ENCODE measurements around the gene GRIK3. TPM values are rescaled to one million over a fixed set of nuclear protein-coding genes. Genes with fewer than 3 reads are reported as not detected.

The GRIK3 gene
- total and polyA plus RNA-seq, 2 donors (not counting 1 experiment from before 2014, with no cell fraction given), result not detected

DNA sequence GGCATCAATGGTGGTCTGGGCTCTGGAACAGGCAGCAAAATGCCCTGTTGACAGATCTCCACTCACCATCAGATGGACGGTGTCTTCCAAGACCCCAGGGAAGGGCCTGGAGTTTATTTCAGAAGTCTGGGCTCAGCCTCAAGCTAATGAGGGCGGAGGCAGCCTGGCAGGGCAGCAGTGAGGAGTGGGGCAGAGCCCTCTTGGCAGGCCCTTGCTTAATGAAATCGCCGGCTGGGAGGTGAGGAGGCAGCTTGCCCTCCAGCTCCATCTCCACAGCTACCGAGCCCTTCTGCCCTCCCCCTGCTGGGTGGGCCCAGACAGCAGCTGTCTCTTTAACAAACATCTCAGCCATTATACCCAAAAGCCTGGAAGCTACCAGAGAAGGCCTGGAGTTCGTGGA, 22.0 kb upstream of the GRIK3 start:
- DNase-seq (ENCODE audit: low read depth in 2 of 2), result no peak
- Histone ChIP-seq H3K79me2 (ENCODE audit: control insufficient read depth, insufficient read depth, low read length) (no peaks in the 10 kb centered on the region), H3K4me2 (ENCODE audit: extremely low read depth, insufficient read depth, low read length) (no peak overlapping the region), H3K27ac (ENCODE audit: insufficient read depth, low read length) (no peak overlapping the region), H3K27me3 (ENCODE audit: control insufficient read depth, insufficient read depth, low read length) (no peaks in the 10 kb centered on the region), H3K4me3 (replicated peaks in 1 of 4; ENCODE audit: control extremely low read depth in 1 of 4, insufficient read depth in 1 of 4, low read depth in 3 of 4, low read length in 4 of 4) (no peak overlapping the region), H2AFZ (ENCODE audit: low read length) (no peak overlapping the region), H3K36me3 (ENCODE audit: control insufficient read depth, insufficient read depth, low read length) (no peaks in the 10 kb centered on the region), H3K4me1 (ENCODE audit: control insufficient read depth, extremely low read depth, insufficient read depth, low read length) (no peaks in the 10 kb centered on the region), H3K9me3 (ENCODE audit: control insufficient read depth, insufficient read depth, low read depth, low read length) (no peaks in the 10 kb centered on the region), H4K20me1 (ENCODE audit: control insufficient read depth, extremely low read depth, insufficient read depth, low read length) (no peaks in the 10 kb centered on the region), H3K9ac (ENCODE audit: insufficient read depth, low read length) (no peak overlapping the region)
- no peak for TF ChIP-seq EZH2 (IDR thresholded peaks at IDR 0.05; ENCODE audit: low read length, missing control alignments)
- TF ChIP-seq, protein P1, sequence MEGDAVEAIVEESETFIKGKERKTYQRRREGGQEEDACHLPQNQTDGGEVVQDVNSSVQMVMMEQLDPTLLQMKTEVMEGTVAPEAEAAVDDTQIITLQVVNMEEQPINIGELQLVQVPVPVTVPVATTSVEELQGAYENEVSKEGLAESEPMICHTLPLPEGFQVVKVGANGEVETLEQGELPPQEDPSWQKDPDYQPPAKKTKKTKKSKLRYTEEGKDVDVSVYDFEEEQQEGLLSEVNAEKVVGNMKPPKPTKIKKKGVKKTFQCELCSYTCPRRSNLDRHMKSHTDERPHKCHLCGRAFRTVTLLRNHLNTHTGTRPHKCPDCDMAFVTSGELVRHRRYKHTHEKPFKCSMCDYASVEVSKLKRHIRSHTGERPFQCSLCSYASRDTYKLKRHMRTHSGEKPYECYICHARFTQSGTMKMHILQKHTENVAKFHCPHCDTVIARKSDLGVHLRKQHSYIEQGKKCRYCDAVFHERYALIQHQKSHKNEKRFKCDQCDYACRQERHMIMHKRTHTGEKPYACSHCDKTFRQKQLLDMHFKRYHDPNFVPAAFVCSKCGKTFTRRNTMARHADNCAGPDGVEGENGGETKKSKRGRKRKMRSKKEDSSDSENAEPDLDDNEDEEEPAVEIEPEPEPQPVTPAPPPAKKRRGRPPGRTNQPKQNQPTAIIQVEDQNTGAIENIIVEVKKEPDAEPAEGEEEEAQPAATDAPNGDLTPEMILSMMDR (conservative IDR thresholded peaks at IDR 0.05 in 1 of 2, IDR thresholded peaks at IDR 0.05 in 1 of 2; ENCODE audit: low read depth in 1 of 2, low read length in 2 of 2), result no peak

DNA sequence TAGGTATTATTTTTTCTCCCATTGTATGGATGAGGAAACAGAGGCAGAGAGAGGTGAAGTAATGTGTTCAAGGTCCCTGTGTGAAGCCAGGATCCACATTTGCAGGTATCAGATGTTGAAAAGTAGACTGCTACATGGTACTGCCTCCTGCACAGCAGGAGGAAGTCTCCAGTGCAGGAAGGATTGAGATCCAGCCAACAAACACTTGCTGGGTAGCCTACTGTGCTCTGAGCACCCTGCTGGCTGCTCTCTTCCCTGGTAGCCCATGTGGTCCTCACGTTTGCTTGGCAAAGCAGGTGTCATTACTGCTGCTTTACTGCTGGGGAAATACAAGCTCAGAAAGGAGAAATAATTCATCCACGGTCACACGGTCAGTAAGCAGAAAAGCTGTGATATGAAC, 21.3 kb upstream of the GRIK3 start:
- H3K4me1 ChIP-seq (ENCODE audit: control insufficient read depth, extremely low read depth, insufficient read depth, low read length), result no peaks in the 10 kb centered on the region
- H3K79me2 ChIP-seq (ENCODE audit: control insufficient read depth, insufficient read depth, low read length), result no peaks in the 10 kb centered on the region
- H2AFZ ChIP-seq (ENCODE audit: low read length), result no peak overlapping the region
- no peaks in the 10 kb centered on the region for H3K9me3 ChIP-seq (ENCODE audit: control insufficient read depth, insufficient read depth, low read depth, low read length)
- DNase-seq (ENCODE audit: low read depth in 2 of 2), result no peak
- no peak overlapping the region for H3K27ac ChIP-seq (ENCODE audit: insufficient read depth, low read length)
- no peaks in the 10 kb centered on the region for H3K36me3 ChIP-seq (ENCODE audit: control insufficient read depth, insufficient read depth, low read length)
- no peak overlapping the region for H3K4me3 ChIP-seq (replicated peaks in 1 of 4; ENCODE audit: control extremely low read depth in 1 of 4, insufficient read depth in 1 of 4, low read depth in 3 of 4, low read length in 4 of 4)
- no peaks in the 10 kb centered on the region for H4K20me1 ChIP-seq (ENCODE audit: control insufficient read depth, extremely low read depth, insufficient read depth, low read length)
- no peaks in the 10 kb centered on the region for H3K27me3 ChIP-seq (ENCODE audit: control insufficient read depth, insufficient read depth, low read length)
- TF ChIP-seq EZH2 (IDR thresholded peaks at IDR 0.05; ENCODE audit: low read length, missing control alignments), result no peak
- TF ChIP-seq, protein P1 (conservative IDR thresholded peaks at IDR 0.05 in 1 of 2, IDR thresholded peaks at IDR 0.05 in 1 of 2; ENCODE audit: low read depth in 1 of 2, low read length in 2 of 2), result no peak
- H3K4me2 ChIP-seq (ENCODE audit: extremely low read depth, insufficient read depth, low read length), result no peak overlapping the region
- H3K9ac ChIP-seq (ENCODE audit: insufficient read depth, low read length), result no peak overlapping the region

DNA sequence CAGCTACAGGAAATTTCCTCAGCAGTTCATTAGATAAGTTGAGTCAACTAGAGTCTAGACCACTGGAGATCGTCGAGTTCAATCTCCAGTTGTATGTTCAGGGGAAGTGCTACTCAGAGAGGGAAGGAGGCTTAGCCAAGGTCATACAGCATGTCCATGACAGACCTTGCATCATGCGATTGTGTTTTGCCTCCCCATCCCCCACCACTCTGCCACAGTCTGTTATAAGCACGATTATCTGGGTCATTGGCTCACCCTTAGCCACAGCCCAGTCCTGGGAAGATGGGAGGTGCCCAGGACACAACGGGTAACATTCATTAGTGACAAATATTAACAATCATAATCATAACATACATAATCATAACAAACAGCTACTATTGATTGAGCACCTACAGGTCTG, 18.9 kb upstream of the GRIK3 start:
- Histone ChIP-seq H3K27me3 (ENCODE audit: control insufficient read depth, insufficient read depth, low read length) (no peaks in the 10 kb centered on the region), H3K4me2 (ENCODE audit: extremely low read depth, insufficient read depth, low read length) (no peak overlapping the region), H3K4me3 (replicated peaks in 1 of 4; ENCODE audit: control extremely low read depth in 1 of 4, insufficient read depth in 1 of 4, low read depth in 3 of 4, low read length in 4 of 4) (no peak overlapping the region), H3K27ac (ENCODE audit: insufficient read depth, low read length) (no peak overlapping the region), H3K9ac (ENCODE audit: insufficient read depth, low read length) (no peak overlapping the region), H3K9me3 (ENCODE audit: control insufficient read depth, insufficient read depth, low read depth, low read length) (no peaks in the 10 kb centered on the region), H4K20me1 (ENCODE audit: control insufficient read depth, extremely low read depth, insufficient read depth, low read length) (no peaks in the 10 kb centered on the region), H3K36me3 (ENCODE audit: control insufficient read depth, insufficient read depth, low read length) (no peaks in the 10 kb centered on the region), H2AFZ (ENCODE audit: low read length) (no peak overlapping the region), H3K4me1 (ENCODE audit: control insufficient read depth, extremely low read depth, insufficient read depth, low read length) (no peaks in the 10 kb centered on the region), H3K79me2 (ENCODE audit: control insufficient read depth, insufficient read depth, low read length) (no peaks in the 10 kb centered on the region)
- TF ChIP-seq, protein P1 (conservative IDR thresholded peaks at IDR 0.05 in 1 of 2, IDR thresholded peaks at IDR 0.05 in 1 of 2; ENCODE audit: low read depth in 1 of 2, low read length in 2 of 2), result no peak
- TF ChIP-seq EZH2 (IDR thresholded peaks at IDR 0.05; ENCODE audit: low read length, missing control alignments), result no peak
- no peak for DNase-seq (ENCODE audit: low read depth in 2 of 2)

Data from fibroblast of lung (primary cell).